HEK293T (cell line): ENCODE results near the gene CYFIP1.

Source experiments
- ARNT ChIP-seq: fragments of 450-650 bp; IDR thresholded peaks from 2 replicates; pipeline ENCODE4 v1.6.1; 2017; ENCODE audit warnings: mild to moderate bottlenecking
- BHLHE40 ChIP-seq: fragments of 450-650 bp; IDR thresholded peaks from 2 replicates; pipeline ENCODE4 v1.6.1; 2016; ENCODE audit warnings: mild to moderate bottlenecking, moderate library complexity, borderline replicate concordance
- CTBP1 ChIP-seq: fragments of 450-650 bp; IDR thresholded peaks from 2 replicates; pipeline ENCODE4 v1.6.1; 2016; ENCODE audit warnings: borderline replicate concordance
- ELF4 ChIP-seq: fragments of 450-650 bp; IDR thresholded peaks from 2 replicates; pipeline ENCODE4 v1.6.1; 2017; ENCODE audit warnings: antibody characterized with exemption
- FOXA1 ChIP-seq: fragments of 450-650 bp; IDR thresholded peaks from 2 replicates; pipeline ENCODE4 v1.6.1; 2016; ENCODE audit warnings: mild to moderate bottlenecking
- FOXM1 ChIP-seq: fragments of 450-650 bp; IDR thresholded peaks from 2 replicates; pipeline ENCODE4 v1.6.1; 2017; ENCODE audit warnings: mild to moderate bottlenecking, borderline replicate concordance
- HDGF ChIP-seq: fragments of 450-650 bp; IDR thresholded peaks from 2 replicates; pipeline ENCODE4 v1.6.1; 2017; ENCODE audit warnings: antibody characterized with exemption, borderline replicate concordance
- L3MBTL2 ChIP-seq: fragments of 450-650 bp; conservative IDR thresholded peaks from 2 replicates; pipeline ENCODE4 v1.6.1; 2016; ENCODE audit warnings: mild to moderate bottlenecking
- LEF1 ChIP-seq: fragments of 450-650 bp; IDR thresholded peaks from 2 replicates; pipeline ENCODE4 v1.6.1; 2017; ENCODE audit warnings: mild to moderate bottlenecking, borderline replicate concordance
- SP1 ChIP-seq: fragments of 450-650 bp; IDR thresholded peaks from 2 replicates; pipeline ENCODE4 v1.6.1; 2017
- SUZ12 ChIP-seq: fragments of 450-650 bp; IDR thresholded peaks from 2 replicates; pipeline ENCODE4 v1.6.1; 2016; ENCODE audit warnings: mild to moderate bottlenecking
- TARDBP ChIP-seq: fragments of 450-650 bp; IDR thresholded peaks from 2 replicates; pipeline ENCODE4 v1.6.1; 2016
- ZNF384 ChIP-seq: fragments of 450-650 bp; IDR thresholded peaks from 2 replicates; pipeline ENCODE4 v1.6.1; 2016
- TF ChIP-seq, protein P1 (sequence below): fragments of 450-650 bp; IDR thresholded peaks from 2 replicates; pipeline ENCODE4 v1.6.1; 2016

DNA sequence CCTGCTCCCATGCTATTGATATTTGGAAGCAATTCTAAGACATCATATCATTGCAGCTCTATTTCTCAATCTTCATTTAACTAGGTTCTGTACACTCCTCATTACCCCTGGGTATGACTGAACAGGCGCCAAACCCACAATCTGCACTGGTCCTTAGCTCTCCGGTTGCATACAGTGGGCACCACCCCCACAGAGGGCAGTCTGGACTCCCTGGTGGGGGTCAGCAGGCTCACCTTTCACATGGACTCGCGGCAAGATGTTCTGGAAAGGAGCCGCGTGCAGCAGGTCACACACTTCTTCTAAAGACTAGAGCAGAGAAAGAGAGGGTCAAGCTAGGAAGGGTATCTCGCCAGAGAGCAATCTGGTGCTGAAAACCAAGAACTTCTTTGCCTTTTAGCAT, 105.2 kb downstream of the CYFIP1 start:
- TF ChIP-seq, protein P1, sequence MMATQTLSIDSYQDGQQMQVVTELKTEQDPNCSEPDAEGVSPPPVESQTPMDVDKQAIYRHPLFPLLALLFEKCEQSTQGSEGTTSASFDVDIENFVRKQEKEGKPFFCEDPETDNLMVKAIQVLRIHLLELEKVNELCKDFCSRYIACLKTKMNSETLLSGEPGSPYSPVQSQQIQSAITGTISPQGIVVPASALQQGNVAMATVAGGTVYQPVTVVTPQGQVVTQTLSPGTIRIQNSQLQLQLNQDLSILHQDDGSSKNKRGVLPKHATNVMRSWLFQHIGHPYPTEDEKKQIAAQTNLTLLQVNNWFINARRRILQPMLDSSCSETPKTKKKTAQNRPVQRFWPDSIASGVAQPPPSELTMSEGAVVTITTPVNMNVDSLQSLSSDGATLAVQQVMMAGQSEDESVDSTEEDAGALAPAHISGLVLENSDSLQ: no peak
- TF ChIP-seq SP1 (no peak), BHLHE40 (no peak), ELF4 (no peak), FOXA1 (no peak), LEF1 (no peak), CTBP1 (no peak), L3MBTL2 (no peak), ZNF384 (no peak), SUZ12 (no peak), FOXM1 (no peak), ARNT (no peak), HDGF (no peak), TARDBP (no peak)
